Adrenal gland (tissue), 5 donors: ENCODE measurements around the gene MTR.

ENCODE experiments used
- POLR2A ChIP-seq, 2 donors: fragments of 450-650 bp; IDR thresholded peaks; one replicate each; pipeline ENCODE4 v1.6.1; 2017; ENCODE audit warnings: antibody characterized with exemption in 2 of 2, mild to moderate bottlenecking in 2 of 2, moderate library complexity in 1 of 2
- TF ChIP-seq, protein P1 (sequence below), 6 experiments: fragments of 450-650 bp in 4 of 6; fragments of 200-600 bp in 2 of 6; sonication (generic) in 1 of 6; IDR thresholded peaks; 1 replicate in 5 of 6; 2 replicates in 1 of 6; pipeline versions ENCODE4 v1.5.1 to v1.8.0; 2016 to 2021; ENCODE audit warnings: antibody characterized with exemption in 6 of 6, mild to moderate bottlenecking in 2 of 6, moderate library complexity in 1 of 6
- donor health status: DM: no; HTN: no; CAD: no.

DNA sequence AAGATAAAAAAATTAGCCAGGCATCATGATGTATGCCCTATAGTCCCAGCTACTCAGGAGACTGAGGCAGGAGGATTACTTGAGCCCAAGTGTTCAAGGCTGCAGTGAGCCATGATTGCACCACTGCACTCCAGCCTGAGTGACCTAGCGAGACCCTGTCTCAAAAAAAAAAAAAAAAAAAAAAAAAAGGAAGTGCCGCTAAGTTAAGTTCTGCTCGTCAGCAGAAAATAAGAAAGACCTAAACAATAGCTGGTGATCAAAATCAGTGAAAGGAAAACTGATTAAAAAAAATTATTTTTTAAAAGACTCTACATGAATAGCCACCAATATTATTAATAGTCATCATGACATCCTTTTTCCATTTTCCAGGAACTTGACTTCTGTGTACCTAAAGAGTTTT lies 44.2 kb upstream of the MTR start:
- TF ChIP-seq, protein P1, sequence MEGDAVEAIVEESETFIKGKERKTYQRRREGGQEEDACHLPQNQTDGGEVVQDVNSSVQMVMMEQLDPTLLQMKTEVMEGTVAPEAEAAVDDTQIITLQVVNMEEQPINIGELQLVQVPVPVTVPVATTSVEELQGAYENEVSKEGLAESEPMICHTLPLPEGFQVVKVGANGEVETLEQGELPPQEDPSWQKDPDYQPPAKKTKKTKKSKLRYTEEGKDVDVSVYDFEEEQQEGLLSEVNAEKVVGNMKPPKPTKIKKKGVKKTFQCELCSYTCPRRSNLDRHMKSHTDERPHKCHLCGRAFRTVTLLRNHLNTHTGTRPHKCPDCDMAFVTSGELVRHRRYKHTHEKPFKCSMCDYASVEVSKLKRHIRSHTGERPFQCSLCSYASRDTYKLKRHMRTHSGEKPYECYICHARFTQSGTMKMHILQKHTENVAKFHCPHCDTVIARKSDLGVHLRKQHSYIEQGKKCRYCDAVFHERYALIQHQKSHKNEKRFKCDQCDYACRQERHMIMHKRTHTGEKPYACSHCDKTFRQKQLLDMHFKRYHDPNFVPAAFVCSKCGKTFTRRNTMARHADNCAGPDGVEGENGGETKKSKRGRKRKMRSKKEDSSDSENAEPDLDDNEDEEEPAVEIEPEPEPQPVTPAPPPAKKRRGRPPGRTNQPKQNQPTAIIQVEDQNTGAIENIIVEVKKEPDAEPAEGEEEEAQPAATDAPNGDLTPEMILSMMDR (IDR thresholded peaks at IDR 0.05): no peak
- TF ChIP-seq POLR2A (IDR thresholded peaks at IDR 0.05): no peak
